Ureter (tissue), 1 donor: Measurements from ENCODE around the gene ST13. TPM values are rescaled to one million over a fixed set of nuclear protein-coding genes. Genes with fewer than 3 reads are reported as not detected.
"Not testable (repeated sequence)": the region's sequence is repeated elsewhere in the genome, so short reads cannot be mapped to it uniquely, and the experiment has no call there.

ENCODE experiments used
- DNase-seq: peaks from one replicate; pipeline ENCODE4 v3.0.0-alpha.2; 2020; ENCODE audit warnings: low spot score
- total RNA-seq: library from RNA; stranded (reverse); gene quantifications from one replicate; pipeline ENCODE4 v1.2.4, GENCODE V29; 2023
- donor health status: DM: yes; HTN: yes; CAD: no.

Gene ST13
- total RNA-seq, result 216 TPM

DNA sequence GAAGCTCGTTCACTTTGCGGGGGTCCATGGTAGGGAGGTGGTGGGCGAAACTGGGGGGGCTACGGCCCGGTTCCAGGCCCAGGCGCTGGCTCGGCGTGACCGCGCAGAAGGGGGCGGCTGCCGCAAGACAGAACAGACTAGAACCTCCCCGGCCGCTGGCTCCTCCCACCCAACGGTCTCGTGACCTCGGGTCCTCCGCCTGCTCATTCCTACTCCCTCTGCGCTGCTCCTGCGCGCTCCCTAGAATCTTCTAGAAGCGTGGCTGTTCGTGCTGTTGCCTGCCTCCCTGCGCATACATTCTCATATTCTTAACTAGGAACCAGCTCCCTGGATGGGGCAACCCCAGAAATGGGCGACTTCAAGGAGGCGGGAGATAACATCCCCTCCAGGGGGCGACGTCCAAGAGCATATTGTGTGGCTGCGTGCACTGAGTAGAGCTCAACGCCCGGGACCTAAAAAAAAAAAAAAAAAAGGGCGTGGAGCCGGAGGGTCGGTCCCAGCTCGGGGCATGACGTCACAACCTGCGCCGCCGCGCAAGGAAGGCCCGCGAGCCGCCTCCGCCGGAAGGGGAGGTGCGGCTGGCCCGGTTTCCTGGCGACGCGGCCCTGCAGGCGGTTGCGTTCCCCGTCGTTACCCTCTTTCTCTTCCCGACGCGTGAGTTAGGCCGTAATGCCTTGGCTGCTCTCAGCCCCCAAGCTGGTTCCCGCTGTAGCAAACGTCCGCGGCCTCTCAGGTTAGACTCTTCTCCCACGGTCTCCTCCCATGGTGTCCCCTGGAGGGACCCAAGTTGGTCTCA, at the start of gene ST13, which contains the start of gene XPNPEP3:
ST13 (minus strand) TSS at position 127 of the 796 bp plus-strand sequence; CDS start at position 28, 99 bp downstream.
XPNPEP3 (plus strand) TSS at position 636 of the 796 bp plus-strand sequence; CDS start at position 670, 34 bp downstream.
- DNase-seq, result peak; percentile 98

DNA sequence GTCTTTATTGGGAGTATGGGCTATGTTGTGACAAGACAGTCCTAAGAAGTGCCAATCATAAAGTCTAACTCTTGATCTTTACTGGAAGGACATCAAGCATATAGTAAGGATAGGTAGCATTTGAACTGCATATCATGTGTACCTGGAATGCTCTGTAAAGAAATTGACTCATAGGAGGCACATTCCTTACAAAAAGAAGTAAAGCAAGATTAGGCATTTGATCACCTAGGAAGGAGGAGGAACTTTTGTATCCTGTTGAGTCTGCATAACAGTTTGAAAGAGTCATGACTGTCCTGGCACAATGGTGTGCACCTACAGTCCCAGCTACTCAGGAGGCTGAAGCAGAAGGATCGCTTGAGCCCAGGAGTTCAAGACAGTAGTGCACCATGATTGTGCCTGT, 47.7 kb upstream of the ST13 start:
- no peak for DNase-seq

DNA sequence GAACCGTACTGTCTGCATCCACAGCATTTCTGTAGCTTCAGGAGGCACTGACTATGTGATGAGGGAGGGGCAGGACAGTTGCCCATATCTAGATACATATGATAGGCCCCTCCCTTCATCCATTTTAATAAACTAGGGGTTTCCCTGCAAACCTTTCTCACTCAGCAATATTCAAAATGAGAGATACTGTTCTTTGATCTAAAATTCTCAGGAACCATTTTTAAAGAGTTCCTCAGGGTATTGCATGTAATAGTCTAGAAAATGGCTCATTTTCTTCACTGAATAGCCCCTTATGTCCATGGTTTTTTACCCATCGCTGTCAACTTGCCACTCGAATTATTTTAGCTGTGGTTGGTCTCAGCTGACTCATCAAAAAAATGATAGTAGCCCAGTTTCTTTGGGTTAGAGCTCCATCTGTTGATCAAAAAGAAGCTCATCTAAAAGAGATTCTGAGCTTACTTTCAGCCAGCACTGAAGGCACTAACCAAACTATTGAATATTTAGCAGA, 42.5 kb upstream of the ST13 start:
- no peak for DNase-seq

DNA sequence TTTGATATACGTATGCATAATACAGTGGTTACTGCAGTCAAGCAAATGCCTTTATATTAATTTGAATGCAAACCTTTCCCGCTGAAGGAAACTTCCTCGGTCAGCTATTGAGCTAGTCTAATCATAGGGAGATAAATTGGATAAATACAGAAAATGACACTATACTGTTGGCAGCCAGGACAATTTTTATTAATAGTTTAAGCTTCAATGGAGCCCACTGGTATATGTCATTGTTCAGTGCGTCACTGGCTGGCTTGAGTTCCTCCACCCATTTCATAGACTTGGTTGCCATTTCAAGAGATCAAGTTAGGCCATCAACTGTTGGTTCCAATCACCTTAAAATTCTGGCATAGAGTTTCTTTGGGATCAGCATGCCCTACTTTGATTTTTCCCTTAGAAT, 38.0 kb upstream of the ST13 start:
- DNase-seq, result no peak

DNA sequence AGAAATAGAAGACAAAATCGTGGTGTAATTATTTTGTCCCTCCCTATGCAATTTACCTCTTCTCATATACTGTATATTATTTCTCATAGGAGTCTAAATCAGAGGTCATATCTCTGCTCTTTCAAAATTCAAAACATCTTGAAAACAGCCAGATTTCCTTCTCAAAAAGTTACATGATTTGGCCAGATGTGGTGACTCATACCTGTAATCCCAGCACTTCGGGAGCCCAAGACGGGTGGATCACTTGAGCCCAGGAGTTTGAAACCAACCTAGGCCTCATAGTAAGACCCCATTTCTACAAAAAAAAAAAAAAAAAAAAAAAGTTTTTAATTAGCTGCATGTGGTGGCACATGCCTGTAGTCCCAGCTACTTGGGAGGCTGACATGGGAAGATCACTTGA, 34.4 kb upstream of the ST13 start:
- no peak for DNase-seq

DNA sequence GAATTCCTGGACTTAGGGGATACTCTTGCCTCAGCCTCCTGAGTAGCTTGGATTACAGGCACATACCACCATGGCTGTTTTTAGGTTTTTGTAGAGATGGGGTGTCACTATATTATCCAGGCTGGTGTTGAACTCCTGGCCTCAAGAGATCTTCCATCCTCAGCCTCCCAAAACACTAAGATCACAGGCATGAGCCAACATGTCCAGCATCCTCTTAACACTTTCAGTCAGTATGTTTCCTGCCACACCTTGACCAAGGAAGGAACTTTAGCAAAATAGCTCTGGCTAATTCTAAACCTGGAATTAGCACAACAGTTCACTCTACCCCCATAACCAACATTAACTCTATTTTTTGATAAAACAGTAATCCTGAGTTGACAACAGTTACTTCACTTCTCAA, 32.7 kb upstream of the ST13 start:
- no peak for DNase-seq

DNA sequence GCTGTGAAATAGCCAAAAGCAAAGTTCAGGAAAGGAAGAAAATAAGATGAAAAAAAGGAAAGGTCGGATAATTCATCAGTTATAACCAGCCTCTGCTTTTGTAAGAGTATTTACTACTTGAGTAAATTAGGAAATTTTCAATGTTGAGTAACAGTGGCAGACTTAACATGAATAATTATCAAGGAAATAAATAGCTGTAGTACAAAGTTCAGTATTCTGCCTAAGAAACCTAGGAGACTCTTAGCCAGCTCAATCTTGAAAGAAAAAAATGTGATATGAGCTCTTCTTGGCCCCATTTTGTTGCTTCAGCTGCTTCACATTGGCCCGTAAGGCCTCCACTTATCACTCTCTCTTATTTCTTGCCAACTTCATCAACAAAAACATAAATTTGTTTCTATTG, 22.5 kb upstream of the ST13 start:
- DNase-seq, result no peak

DNA sequence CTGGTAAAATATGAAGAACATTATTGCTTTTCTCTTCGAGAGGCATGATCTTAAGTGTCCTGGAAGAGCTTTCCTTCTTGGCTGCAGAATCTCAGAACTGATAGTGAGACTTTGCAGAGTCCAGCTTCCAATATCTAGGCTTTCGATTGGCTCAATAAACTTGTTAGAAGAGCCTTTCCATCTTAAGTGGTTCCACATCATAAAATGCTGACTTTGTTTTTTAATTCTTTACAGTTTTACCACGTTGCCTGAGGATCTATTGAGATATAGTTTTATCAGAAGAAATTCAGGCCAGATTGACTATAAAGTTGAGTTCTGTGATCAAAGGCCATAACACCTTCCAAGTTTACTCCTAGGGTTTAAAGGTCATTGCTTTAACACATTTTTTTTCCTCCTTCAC, 21.0 kb upstream of the ST13 start:
- no peak for DNase-seq

DNA sequence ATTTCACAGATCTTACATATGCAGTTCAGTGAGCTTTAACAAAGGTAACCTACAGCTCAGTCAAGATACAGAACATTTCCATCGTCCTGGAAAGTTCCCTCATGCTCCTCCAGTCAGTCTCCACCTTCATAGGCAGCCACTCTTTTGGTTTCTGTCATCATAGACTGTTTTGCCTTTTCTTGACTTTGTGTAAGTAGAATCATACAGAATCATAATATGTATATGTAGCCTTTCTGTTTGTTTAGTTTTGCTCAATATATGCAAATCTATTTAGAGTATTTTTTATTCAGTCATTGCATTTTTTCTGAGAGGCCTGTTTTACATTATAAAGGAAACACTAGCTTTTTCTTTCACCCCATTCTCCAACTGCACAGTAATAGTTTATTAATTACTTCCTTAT, 20.5 kb upstream of the ST13 start:
- DNase-seq, result no peak

DNA sequence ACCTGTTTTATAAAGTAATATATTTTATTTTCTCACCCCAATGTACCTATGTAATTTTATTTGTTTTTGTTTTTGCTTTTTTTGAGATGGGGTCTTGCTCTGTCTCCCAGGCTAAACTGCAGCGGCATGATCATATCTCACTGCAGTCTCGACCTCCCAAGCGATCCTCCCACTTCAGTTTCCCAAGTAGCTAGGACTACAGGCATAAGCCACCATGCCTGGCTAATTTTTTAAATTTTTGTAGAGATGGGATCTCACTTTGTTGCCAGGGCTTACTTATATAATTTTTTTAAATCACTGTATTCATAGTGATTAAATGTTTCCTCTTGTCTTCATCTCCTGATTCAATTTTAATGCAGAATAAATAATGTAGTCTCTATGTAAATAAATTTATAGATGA, 18.7 kb upstream of the ST13 start:
- DNase-seq, result no peak

DNA sequence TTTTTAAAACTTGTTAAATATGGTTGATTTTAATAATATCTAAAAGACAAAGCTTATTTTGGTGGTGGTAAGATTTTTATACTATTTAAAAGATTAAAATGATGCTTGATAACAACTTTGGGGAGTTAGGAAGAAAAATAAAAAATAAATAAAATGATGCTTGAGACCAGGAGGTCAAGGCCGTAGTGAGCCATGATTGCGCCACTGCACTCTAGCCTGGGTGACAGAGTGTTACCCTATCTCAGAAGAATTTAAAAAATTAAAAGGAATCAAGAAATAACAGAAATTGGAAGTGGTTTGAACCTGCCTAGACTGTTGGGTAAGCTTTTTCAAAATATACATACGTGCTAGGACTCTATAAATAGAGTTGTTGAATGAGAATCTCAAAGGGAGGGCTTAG, 17.6 kb upstream of the ST13 start:
- DNase-seq, result no peak

DNA sequence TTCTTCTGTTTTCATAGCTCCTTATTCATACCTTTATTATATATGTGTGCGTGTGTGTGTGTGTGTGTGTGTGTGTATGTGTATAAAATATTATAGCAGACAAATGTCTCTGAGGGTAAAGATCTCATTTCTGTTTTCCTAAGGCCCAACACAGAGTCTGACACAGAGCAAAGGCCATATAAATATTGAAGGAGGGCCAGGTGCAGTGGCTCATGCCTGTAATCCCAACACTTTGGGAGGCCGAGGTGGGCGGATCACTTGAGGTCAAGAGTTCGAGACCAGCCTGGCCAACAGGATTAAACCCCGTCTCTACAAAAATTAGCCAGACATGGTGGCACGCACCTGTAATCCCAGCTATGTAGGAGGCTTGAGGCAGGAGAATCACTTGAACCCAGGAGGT, 11.9 kb upstream of the ST13 start:
- DNase-seq, result not testable (repeated sequence)

DNA sequence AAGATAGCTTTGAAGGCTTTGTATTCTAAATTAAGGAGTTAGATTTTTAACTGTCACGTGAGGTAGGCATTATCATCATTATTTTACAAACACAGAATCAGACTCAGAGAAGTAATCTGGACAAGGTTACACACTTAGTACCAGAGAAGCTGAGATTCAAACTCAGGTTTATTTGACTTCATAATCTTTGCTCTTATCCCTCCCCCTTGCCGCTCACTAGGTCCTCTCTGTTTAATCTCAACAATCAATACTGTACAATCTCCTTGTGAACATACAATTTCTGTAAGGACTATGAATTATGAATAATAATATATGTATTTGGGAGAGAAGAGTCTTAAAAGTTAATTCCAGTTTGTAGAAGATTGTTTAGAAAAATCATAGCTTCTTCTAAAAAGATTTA, 10.7 kb upstream of the ST13 start:
- no peak for DNase-seq

DNA sequence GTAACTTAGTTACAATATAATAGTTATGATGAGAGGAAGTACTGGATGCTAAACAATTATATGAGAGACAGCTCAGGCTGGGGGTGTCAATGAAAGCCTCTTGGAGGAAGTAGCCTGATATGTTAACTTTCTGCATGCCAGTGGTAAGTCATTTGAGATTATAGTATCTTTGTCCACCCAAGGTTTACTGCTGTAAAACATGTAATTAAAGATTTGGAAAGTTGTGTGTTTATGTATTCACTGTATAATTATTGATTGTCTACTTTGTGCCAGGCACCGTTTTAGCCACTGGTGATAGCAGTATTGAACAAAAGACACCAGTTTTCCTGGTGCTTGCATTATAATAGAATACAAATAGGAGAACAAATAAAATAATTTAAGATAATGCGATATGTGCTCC, 6.1 kb upstream of the ST13 start:
- DNase-seq, result no peak

DNA sequence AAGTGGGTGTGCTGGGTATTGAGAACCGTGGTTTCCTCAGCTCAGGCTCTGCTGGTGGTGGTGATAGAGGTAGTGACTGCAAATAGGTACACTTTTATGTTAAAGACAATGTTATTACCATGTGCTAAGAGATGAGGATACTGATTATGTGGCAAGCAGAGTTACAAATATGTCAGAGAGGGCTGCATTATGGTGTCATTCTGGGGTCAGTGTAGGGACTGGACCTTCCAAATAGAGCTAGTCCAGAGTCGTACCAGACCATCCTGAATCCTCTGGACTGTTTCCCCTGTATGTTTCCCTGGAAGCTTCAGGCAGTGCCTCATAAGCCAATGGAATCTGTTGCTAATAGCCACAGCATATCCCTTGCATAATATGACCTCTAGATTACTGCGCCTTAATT, 5.6 kb upstream of the ST13 start, which contains the start of gene DNAJB7:
DNAJB7 (minus strand) TSS at position 101 of the 400 bp plus-strand sequence. CDS start 119 bp downstream, outside the sequence.
- DNase-seq, result no peak

DNA sequence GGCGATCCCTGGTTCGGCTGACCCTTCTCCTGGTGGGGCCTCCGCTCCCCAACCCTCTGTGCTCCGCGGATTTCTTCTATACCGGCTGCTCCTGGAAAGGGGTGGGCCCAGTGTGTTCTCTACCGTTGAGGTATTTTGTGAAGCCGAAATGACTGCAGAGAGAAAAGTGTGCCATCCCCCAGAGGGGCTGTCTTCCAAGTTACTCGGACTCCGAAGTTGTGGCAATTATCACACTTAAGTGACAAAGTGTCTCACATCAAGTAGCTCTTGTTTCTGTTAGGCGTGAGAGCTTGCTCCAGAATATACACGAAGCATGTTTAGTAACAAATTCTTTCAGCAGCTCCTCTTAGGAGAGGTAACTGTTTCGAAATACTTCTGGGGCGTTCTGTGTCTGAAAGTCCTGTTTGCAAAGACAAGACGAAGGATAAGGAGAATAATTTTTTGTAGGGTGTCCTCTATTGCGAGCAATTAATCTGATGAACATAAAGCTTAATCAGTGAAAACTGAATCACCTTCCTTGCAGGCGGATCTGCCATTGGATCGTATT, 943 bp upstream of the ST13 start:
- no peak for DNase-seq

DNA sequence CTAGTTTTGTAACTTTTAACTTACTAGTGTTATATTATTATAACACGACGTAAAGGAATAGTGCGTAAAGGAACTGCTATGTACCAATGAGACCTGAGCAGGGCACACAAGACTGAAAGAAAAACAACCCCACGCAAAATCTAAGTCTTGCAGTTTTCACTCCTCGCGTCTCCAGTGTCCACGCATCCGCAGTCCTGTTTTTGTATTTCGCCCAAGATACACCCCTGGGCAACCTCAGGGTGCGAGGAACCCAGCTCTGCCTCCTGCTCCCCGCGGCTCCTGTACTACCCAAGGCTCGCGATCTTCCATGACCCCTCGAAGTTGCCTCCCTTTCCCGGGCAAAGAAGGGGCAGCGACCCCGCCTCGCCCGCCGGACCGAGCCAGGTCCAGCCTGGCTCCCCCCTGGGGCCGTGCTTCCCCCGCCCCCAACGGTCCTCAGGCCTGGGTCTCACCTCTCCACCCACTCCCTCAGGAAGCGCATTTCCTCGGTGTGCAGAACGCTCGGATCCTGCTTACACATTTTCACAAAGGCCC, 393 bp downstream of the ST13 start:
- DNase-seq, result no peak

DNA sequence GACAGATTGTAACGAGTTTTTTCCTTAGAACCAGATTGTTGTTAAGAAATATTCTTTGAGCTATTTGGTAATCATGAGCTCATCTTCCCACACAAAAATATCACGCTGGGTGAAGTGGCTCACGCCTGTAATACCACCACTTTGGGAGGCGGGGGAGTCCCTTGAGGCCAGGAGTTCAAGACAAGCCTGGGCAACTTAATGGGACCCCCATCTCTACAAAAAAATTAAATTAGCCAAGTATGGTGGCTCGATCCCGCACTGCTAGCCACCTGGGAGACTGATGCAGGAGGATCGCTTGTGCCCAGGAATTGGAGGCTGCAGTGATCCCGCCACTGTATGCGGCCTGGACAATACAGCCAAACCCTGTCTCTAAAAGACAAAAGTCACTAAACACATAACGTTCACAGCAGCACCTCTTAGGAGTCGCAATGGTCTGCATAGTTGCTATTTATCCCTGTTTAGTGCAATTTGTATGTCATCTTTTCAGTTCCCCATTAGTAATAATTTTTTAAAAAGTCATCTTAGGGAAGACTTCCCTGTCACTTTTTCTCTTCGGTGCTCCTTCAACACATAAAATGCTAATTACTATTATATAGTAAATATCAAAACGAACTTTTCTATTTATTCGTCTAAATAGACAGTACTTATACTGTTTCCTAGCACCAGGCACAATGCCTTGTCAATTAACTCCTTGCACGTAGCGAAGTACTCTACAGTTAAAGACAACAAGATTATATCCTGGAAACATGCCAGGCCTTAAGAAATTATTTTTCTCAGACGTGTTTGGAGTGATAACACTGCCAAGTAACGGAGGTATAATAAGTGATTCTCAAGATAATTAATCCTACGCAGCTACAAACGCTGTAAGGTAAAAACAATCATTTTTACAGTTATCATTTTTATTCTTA, 1.1 kb downstream of the ST13 start:
- DNase-seq, result no peak

DNA sequence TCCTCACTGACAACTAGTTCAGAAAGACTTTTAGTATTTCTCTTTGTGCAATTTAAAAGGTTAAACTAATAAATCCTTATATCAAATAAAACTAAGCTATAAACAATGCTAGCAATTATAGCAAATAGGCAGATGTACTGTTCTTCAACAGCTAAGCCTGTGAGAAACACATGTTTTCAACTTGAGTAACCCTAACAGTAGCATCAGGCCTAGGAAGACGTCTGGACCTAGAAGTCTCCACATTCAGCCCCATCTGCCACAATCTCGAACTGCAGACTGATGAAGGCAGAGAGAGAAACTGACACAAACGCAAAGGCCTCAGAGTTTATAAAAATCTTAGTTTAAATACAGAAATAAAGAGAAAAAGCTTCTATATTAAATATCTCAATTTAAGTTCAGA, 2.5 kb downstream of the ST13 start:
- no peak for DNase-seq

DNA sequence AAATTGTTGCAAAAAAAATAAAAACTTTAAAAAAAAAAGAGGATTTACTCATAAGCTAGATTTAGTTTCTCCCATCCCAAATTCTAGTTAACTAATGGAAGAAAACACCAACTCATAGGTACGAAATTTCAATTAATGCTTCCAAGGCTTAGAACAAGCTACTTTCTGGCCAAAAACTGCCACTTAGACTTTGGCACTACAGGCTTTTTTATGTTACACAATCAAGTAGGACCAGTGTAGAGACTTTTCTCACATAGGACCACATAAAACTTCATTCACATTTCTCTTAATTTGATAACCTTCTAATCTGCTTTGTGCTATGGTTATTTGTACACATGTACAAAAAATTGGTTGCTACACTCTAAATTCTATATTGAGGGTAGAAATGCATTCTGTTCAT, 3.1 kb downstream of the ST13 start:
- no peak for DNase-seq

DNA sequence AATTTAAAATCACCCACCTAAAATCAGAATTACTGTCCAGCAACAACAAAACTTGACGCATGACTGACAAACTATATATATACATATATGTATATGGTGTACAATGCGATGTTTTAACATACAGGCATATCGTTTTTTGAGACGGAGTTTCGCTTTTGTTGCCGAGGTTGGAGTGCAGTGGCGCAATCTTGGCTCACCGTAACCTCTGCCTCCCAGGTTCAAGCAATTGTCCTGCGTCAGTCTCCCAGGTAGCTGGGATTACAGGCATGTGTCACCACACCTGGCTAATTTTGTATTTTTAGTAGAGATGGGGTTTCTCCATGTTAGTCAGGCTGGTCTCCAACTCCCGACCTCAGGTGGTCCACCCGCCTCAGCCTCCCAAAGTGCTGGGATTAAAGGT, 10.6 kb downstream of the ST13 start:
- DNase-seq, result not testable (repeated sequence)

DNA sequence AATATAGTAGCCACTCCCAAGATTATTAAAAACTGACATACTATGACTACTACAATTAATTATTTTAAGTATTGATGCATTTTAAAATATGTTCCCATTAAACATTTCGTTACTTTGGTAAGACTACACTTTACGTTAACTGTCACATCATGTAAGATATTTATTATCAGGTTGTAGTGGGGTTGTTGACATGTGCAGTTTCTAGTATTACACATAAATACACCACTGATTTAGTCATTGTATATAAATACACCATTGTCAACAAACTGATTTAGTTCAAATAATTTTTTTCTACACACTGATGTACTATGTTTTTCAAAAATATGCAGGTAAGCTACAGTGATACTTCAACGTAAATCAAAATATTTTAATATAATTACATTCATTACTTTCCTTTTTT, 11.5 kb downstream of the ST13 start:
- no peak for DNase-seq
